Measurements from ENCODE around the gene HMGB3.
"Not testable (repeated sequence)": the region's sequence is repeated elsewhere in the genome, so short reads cannot be mapped to it uniquely, and the experiment has no call there.

DNA sequence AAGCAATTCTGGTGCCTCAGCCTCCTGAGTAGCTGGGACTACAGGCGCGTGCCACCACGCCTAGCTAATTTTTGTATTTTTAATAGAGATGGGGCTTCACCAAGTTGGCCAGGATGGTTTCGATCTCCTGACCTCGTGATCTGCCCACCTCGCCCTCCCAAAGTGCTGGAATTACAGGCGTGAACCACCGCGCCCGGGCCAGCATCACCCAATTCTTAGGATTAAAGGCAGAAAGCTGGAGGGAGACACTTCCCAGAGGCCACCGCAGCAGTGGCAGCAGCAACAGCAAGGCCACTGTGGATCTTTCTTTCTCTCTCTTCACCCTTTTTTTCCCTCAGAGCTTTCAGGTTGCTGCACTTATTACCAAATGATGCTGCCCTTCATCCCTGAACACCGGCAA lies 18.7 kb upstream of the HMGB3 start:
- TF ChIP-seq, protein P1, sequence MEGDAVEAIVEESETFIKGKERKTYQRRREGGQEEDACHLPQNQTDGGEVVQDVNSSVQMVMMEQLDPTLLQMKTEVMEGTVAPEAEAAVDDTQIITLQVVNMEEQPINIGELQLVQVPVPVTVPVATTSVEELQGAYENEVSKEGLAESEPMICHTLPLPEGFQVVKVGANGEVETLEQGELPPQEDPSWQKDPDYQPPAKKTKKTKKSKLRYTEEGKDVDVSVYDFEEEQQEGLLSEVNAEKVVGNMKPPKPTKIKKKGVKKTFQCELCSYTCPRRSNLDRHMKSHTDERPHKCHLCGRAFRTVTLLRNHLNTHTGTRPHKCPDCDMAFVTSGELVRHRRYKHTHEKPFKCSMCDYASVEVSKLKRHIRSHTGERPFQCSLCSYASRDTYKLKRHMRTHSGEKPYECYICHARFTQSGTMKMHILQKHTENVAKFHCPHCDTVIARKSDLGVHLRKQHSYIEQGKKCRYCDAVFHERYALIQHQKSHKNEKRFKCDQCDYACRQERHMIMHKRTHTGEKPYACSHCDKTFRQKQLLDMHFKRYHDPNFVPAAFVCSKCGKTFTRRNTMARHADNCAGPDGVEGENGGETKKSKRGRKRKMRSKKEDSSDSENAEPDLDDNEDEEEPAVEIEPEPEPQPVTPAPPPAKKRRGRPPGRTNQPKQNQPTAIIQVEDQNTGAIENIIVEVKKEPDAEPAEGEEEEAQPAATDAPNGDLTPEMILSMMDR (IDR thresholded peaks at IDR 0.05), result not testable (repeated sequence)
- TF ChIP-seq POLR2A (IDR thresholded peaks at IDR 0.05), result not testable (repeated sequence)
